GM03348 (cell line): ENCODE data around the gene CSPG4.
"Not testable (repeated sequence)": the region's sequence is repeated elsewhere in the genome, so short reads cannot be mapped to it uniquely, and the experiment has no call there.

Experiments used
- DNase-seq: peaks from one replicate; pipeline ENCODE4 v3.0.0; 2012; ENCODE audit warnings: low spot score

The CSPG4 gene

GRCh38 chr15:75687486-75688277 is 25.0 kb downstream of the CSPG4 start:
- no peak for DNase-seq

GRCh38 chr15:75686212-75686642 is 26.4 kb downstream of the CSPG4 start:
- peak; percentile 71 for DNase-seq

GRCh38 chr15:75685195-75685594 is 27.5 kb downstream of the CSPG4 start:
- no peak for DNase-seq

GRCh38 chr15:75684648-75685047 is 28.0 kb downstream of the CSPG4 start:
- no peak for DNase-seq

GRCh38 chr15:75683646-75684312 is 28.9 kb downstream of the CSPG4 start:
- peak; percentile 80 for DNase-seq

GRCh38 chr15:75682181-75683135 is 30.2 kb downstream of the CSPG4 start:
- DNase-seq, result no peak

- DNase-seq, result no peak
Observed at GRCh38 chr15:75680007-75680789, 32.5 kb downstream of the CSPG4 start.

GRCh38 chr15:75678324-75678690 is 34.3 kb downstream of the CSPG4 start:
- DNase-seq, result not testable (repeated sequence)

- no peak for DNase-seq
Observed at GRCh38 chr15:75677465-75678323, 35.0 kb downstream of the CSPG4 start.

- no peak for DNase-seq
Observed at GRCh38 chr15:75676688-75677464, 35.8 kb downstream of the CSPG4 start.

GRCh38 chr15:75675579-75676404 is 36.9 kb downstream of the CSPG4 start:
- DNase-seq, result no peak

GRCh38 chr15:75674366-75674765 is 38.3 kb downstream of the CSPG4 start:
- no peak for DNase-seq

- DNase-seq, result peak; percentile 89
Observed at GRCh38 chr15:75673426-75674235, 39.0 kb downstream of the CSPG4 start.

GRCh38 chr15:75672646-75673425 is 39.8 kb downstream of the CSPG4 start:
- DNase-seq, result peak; percentile 66

GRCh38 chr15:75671730-75672602 is 40.7 kb downstream of the CSPG4 start:
- no peak for DNase-seq

- no peak for DNase-seq
Observed at GRCh38 chr15:75669879-75670212, 42.8 kb downstream of the CSPG4 start.
